Measurements from ENCODE around the gene DYNC1H1. TPM values are rescaled to one million over a fixed set of nuclear protein-coding genes. Genes with fewer than 3 reads are reported as not detected.
A peak's percentile ranks its signal among the peaks of the same experiment; 100 is the strongest.

Gene DYNC1H1
- total RNA-seq, 1 experiment from 2014 or later = 438 TPM

DNA sequence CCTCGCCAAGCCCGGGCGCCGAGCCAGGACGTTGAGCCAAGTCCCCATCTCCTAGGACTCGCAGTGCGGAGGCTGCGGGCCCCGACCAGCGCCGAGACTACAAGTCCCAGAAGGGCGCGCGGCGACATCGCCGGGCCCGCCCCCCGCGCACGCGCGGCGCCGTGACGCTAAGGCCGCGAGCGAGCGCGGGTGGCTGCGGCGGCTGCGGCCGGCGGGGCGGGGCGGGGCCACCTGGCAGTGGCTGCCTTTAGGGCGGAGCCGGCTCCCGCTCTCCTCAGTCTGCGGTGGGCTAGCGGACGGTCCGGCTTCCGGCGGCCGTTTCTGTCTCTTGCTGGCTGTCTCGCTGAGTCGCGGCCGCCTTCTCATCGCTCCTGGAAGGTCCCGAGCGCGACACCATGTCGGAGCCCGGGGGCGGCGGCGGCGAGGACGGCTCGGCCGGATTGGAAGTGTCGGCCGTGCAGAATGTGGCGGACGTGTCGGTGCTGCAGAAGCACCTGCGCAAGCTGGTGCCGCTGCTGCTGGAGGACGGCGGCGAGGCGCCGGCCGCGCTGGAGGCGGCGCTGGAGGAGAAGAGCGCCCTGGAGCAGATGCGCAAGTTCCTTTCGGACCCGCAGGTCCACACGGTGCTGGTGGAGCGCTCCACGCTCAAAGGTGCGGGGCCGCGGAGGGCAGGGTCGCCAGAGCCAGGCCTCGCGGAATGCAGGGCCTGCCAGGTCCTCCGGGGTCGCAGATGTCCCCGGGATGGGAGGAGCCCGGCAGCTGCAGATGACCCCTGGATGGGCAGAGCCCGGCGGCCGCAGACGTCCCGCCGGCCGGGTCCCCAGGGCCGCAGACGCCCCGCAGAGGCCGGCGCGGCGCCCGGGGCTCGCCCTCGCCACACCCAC is at the start of gene DYNC1H1 (continued):
- no peak for TF ChIP-seq ZBTB21 (CRISPR knock-in tag; IDR thresholded peaks at IDR 0.05; ENCODE audit: borderline replicate concordance)
- TF ChIP-seq, protein P1, sequence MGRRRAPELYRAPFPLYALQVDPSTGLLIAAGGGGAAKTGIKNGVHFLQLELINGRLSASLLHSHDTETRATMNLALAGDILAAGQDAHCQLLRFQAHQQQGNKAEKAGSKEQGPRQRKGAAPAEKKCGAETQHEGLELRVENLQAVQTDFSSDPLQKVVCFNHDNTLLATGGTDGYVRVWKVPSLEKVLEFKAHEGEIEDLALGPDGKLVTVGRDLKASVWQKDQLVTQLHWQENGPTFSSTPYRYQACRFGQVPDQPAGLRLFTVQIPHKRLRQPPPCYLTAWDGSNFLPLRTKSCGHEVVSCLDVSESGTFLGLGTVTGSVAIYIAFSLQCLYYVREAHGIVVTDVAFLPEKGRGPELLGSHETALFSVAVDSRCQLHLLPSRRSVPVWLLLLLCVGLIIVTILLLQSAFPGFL (CRISPR knock-in tag; IDR thresholded peaks at IDR 0.05; ENCODE audit: borderline replicate concordance) = no peak
- TF ChIP-seq ESRRA (CRISPR knock-in tag; IDR thresholded peaks at IDR 0.05; ENCODE audit: borderline replicate concordance) = peak; percentile 55; the same call in 1 of the 2 replicates
- no peak for TF ChIP-seq CREB1 (CRISPR knock-in tag; IDR thresholded peaks at IDR 0.05)
- no peak for TF ChIP-seq ZNF138 (CRISPR knock-in tag; conservative IDR thresholded peaks at IDR 0.05)
- TF ChIP-seq, protein P2, sequence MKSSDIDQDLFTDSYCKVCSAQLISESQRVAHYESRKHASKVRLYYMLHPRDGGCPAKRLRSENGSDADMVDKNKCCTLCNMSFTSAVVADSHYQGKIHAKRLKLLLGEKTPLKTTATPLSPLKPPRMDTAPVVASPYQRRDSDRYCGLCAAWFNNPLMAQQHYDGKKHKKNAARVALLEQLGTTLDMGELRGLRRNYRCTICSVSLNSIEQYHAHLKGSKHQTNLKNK (CRISPR knock-in tag; IDR thresholded peaks at IDR 0.05) = no peak
- 0 out of 2 replicates have a peak, but pooled peaks have one; percentile 49 for TF ChIP-seq TEAD1 (CRISPR knock-in tag; IDR thresholded peaks at IDR 0.05)
- TF ChIP-seq ZNF219 (CRISPR knock-in tag; IDR thresholded peaks at IDR 0.05; ENCODE audit: borderline replicate concordance) = no peak
- TF ChIP-seq, protein P3, sequence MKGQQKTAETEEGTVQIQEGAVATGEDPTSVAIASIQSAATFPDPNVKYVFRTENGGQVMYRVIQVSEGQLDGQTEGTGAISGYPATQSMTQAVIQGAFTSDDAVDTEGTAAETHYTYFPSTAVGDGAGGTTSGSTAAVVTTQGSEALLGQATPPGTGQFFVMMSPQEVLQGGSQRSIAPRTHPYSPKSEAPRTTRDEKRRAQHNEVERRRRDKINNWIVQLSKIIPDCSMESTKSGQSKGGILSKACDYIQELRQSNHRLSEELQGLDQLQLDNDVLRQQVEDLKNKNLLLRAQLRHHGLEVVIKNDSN (CRISPR knock-in tag; IDR thresholded peaks at IDR 0.05) = 0 out of 2 replicates have a peak, but pooled peaks have one; percentile 15
- TF ChIP-seq, protein P4, sequence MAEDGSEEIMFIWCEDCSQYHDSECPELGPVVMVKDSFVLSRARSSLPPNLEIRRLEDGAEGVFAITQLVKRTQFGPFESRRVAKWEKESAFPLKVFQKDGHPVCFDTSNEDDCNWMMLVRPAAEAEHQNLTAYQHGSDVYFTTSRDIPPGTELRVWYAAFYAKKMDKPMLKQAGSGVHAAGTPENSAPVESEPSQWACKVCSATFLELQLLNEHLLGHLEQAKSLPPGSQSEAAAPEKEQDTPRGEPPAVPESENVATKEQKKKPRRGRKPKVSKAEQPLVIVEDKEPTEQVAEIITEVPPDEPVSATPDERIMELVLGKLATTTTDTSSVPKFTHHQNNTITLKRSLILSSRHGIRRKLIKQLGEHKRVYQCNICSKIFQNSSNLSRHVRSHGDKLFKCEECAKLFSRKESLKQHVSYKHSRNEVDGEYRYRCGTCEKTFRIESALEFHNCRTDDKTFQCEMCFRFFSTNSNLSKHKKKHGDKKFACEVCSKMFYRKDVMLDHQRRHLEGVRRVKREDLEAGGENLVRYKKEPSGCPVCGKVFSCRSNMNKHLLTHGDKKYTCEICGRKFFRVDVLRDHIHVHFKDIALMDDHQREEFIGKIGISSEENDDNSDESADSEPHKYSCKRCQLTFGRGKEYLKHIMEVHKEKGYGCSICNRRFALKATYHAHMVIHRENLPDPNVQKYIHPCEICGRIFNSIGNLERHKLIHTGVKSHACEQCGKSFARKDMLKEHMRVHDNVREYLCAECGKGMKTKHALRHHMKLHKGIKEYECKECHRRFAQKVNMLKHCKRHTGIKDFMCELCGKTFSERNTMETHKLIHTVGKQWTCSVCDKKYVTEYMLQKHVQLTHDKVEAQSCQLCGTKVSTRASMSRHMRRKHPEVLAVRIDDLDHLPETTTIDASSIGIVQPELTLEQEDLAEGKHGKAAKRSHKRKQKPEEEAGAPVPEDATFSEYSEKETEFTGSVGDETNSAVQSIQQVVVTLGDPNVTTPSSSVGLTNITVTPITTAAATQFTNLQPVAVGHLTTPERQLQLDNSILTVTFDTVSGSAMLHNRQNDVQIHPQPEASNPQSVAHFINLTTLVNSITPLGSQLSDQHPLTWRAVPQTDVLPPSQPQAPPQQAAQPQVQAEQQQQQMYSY (CRISPR knock-in tag; IDR thresholded peaks at IDR 0.05) = no peak
- no peak for TF ChIP-seq GTF2I (CRISPR knock-in tag; conservative IDR thresholded peaks at IDR 0.05)
- TF ChIP-seq, protein P5, sequence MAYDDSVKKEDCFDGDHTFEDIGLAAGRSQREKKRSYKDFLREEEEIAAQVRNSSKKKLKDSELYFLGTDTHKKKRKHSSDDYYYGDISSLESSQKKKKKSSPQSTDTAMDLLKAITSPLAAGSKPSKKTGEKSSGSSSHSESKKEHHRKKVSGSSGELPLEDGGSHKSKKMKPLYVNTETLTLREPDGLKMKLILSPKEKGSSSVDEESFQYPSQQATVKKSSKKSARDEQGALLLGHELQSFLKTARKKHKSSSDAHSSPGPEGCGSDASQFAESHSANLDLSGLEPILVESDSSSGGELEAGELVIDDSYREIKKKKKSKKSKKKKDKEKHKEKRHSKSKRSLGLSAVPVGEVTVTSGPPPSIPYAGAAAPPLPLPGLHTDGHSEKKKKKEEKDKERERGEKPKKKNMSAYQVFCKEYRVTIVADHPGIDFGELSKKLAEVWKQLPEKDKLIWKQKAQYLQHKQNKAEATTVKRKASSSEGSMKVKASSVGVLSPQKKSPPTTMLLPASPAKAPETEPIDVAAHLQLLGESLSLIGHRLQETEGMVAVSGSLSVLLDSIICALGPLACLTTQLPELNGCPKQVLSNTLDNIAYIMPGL (CRISPR knock-in tag; IDR thresholded peaks at IDR 0.05) = peak; percentile 52; the same call in 1 of the 2 replicates

DNA sequence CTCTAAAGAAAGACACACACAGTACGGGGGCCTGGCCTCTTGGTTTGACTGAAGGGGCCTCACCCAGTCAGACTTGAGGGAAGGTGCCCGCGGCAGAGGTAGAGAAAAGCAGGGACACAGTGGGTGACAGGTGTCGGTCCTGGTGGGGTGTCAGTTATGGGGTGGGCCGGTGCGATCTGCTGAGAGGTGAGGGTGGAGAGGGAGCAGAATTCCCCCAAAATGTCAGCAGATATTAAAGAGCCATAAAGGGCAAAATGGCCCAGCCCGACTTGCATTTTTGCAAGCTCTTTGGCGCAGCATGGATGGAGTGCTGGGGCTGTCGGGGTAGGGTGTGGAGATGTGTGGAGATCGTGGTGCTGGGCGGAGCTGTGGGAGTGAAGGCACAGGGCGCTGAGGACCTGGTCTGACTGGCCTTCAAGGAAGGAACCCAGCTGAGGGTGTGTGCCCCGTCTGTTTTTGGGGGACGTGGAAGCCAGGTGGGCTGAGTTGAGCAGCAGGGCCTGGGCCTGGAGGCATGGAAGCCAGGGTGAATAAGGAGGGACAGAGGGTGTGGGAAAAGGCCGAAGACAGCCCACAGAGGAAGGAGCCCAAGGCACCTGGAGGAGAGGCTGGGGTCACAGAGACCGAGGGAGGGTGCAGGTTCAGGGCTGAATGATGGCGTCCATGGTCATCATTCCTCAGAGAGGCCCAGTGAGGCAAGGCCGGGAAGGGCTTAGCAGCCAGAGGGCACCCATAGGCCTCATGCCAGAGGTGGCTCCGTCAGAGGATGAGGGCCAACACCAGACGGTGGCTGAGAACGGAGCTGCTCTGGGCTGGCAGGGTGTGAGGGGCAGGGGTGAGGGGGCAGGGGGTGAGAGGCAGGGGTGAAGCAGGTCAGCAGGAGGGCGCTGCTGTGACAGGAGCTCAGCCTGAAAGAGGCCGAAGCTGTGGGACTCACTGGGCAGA is 48.2 kb upstream of the DYNC1H1 start:
- Mint-ChIP-seq H3K36me3 (peaks cover 15% of the 10 kb centered on the region), H3K27me3 (ENCODE audit: low read depth) (no peaks in the 10 kb centered on the region), H3K4me3 (no peak overlapping the region), H3K9me3 (no peaks in the 10 kb centered on the region), H3K27ac (peak overlapping the region; percentile 54), H3K4me1 (peaks cover 45% of the 10 kb centered on the region)
- POLR2A ChIA-PET = no interaction called here
- ATAC-seq = no peak; the same call in 1 of the 2 replicates
- CTCF ChIA-PET = interaction anchor here (0.5 to 2.6 kb wide), 4 partner anchors 45 to 156 kb away, joined by 3 to 13 read pairs (median 4); partner anchors contain the start of gene DYNC1H1
- DNase-seq (ENCODE audit: low spot score) = no peak
- TF ChIP-seq, protein P5 (CRISPR knock-in tag; IDR thresholded peaks at IDR 0.05) = no peak
- TF ChIP-seq, protein P6, sequence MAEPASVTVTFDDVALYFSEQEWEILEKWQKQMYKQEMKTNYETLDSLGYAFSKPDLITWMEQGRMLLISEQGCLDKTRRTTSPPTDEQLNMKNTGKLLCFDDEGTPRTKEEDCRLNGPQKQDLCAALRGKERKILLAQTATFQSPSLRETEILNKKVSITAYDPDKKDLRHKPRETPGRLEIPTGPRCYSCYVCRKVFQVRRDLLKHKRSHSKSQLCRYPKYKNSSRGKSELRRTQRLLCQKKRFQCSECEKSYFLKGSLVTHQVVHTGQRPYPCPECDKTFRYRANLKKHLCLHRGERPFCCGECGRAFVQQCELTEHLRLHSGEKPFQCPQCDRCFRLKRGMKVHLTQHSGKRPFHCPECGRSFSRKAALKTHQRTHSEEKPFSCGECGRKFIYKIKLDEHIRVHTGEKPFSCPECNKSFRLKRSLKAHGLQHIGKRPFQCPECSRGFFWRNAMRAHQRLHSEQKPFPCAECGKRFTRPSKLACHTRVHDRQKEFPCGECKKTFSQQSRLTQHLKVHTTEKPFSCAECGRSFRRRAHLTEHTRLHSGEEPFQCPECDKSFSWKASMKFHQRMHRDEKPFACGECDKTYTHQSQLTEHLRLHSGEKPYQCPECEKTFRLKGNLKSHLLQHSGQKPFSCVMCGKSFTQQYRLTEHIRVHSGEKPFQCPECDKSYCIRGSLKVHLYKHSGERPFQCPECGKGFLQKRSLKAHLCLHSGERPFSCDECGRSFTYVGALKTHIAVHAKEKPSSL (CRISPR knock-in tag; conservative IDR thresholded peaks at IDR 0.05) = no peak
- no peak for TF ChIP-seq KAT7 (CRISPR knock-in tag; IDR thresholded peaks at IDR 0.05; ENCODE audit: borderline replicate concordance)
- no peak for TF ChIP-seq NFE2L1 (CRISPR knock-in tag; IDR thresholded peaks at IDR 0.05)
- TF ChIP-seq, protein P7, sequence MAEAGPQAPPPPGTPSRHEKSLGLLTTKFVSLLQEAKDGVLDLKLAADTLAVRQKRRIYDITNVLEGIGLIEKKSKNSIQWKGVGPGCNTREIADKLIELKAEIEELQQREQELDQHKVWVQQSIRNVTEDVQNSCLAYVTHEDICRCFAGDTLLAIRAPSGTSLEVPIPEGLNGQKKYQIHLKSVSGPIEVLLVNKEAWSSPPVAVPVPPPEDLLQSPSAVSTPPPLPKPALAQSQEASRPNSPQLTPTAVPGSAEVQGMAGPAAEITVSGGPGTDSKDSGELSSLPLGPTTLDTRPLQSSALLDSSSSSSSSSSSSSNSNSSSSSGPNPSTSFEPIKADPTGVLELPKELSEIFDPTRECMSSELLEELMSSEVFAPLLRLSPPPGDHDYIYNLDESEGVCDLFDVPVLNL (CRISPR knock-in tag; IDR thresholded peaks at IDR 0.05; ENCODE audit: borderline replicate concordance, low read depth) = no peak
- no peak for TF ChIP-seq NR1H2 (CRISPR knock-in tag; IDR thresholded peaks at IDR 0.05)
- TF ChIP-seq NR3C1 (CRISPR knock-in tag; conservative IDR thresholded peaks at IDR 0.05; ENCODE audit: low read depth) = no peak
